GM19043 (cell line): ENCODE results near the gene ESR1.
"Not testable (repeated sequence)": the region's sequence is repeated elsewhere in the genome, so short reads cannot be mapped to it uniquely, and the experiment has no call there.

Experiments
- ATAC-seq: cut with Tn5 transposase; IDR thresholded peaks from one replicate; pipeline ENCODE4 v1.9.1; 2021; ENCODE audit warnings: low read depth; ENCODE audit not compliant: unreplicated experiment

The ESR1 gene

GRCh38 chr6:151811081-151811480 lies 3.6 kb downstream of the ESR1 start:
- no peak for ATAC-seq

GRCh38 chr6:151813858-151814257 lies 6.4 kb downstream of the ESR1 start:
- ATAC-seq: no peak

- no peak for ATAC-seq
Measured at GRCh38 chr6:151814614-151815013, 7.1 kb downstream of the ESR1 start.

GRCh38 chr6:151822252-151823111 lies 15.0 kb downstream of the ESR1 start:
- ATAC-seq: peak; percentile 91

GRCh38 chr6:151826517-151827142 lies 19.1 kb downstream of the ESR1 start:
- ATAC-seq: no peak

- no peak for ATAC-seq
Measured at GRCh38 chr6:151832710-151833109, 25.2 kb downstream of the ESR1 start.

- no peak for ATAC-seq
Measured at GRCh38 chr6:151835396-151835795, 27.9 kb downstream of the ESR1 start.

GRCh38 chr6:151837223-151837622 lies 29.7 kb downstream of the ESR1 start:
- ATAC-seq: no peak

GRCh38 chr6:151842816-151843215 lies 35.3 kb downstream of the ESR1 start:
- ATAC-seq: no peak

- ATAC-seq: no peak
Measured at GRCh38 chr6:151847064-151847463, 39.6 kb downstream of the ESR1 start.

- ATAC-seq: no peak
Measured at GRCh38 chr6:151850479-151851003, 43.1 kb downstream of the ESR1 start.

- no peak for ATAC-seq
Measured at GRCh38 chr6:151858294-151858693, 50.8 kb downstream of the ESR1 start.

GRCh38 chr6:151862461-151862860 lies 55.0 kb downstream of the ESR1 start:
- ATAC-seq: no peak

GRCh38 chr6:151867361-151867869 lies 59.9 kb downstream of the ESR1 start:
- ATAC-seq: not testable (repeated sequence)

- ATAC-seq: no peak
Measured at GRCh38 chr6:151869345-151869744, 61.9 kb downstream of the ESR1 start.

GRCh38 chr6:151869787-151870186 lies 62.3 kb downstream of the ESR1 start:
- ATAC-seq: no peak

- no peak for ATAC-seq
Measured at GRCh38 chr6:151870375-151870774, 62.9 kb downstream of the ESR1 start.

- no peak for ATAC-seq
Measured at GRCh38 chr6:151875524-151875923, 68.0 kb downstream of the ESR1 start.

- no peak for ATAC-seq
Measured at GRCh38 chr6:151876122-151876521, 68.6 kb downstream of the ESR1 start.

GRCh38 chr6:151877458-151877857 lies 70.0 kb downstream of the ESR1 start:
- no peak for ATAC-seq

- ATAC-seq: no peak
Measured at GRCh38 chr6:151881231-151881630, 73.7 kb downstream of the ESR1 start.

- ATAC-seq: no peak
Measured at GRCh38 chr6:151882206-151882605, 74.7 kb downstream of the ESR1 start.
